GM21786 (cell line): ENCODE measurements around the gene ESRRB.

Experiments
- ATAC-seq: cut with Tn5 transposase; IDR thresholded peaks from one replicate; pipeline ENCODE4 v1.9.1; 2021; ENCODE audit not compliant: unreplicated experiment

ESRRB gene

GRCh38 chr14:76396714-76397187 lies 20.8 kb downstream of the ESRRB start:
- ATAC-seq, result no peak

GRCh38 chr14:76405627-76406026 lies 29.7 kb downstream of the ESRRB start:
- ATAC-seq, result no peak

GRCh38 chr14:76407449-76408150 lies 31.7 kb downstream of the ESRRB start:
- ATAC-seq, result no peak

DNA sequence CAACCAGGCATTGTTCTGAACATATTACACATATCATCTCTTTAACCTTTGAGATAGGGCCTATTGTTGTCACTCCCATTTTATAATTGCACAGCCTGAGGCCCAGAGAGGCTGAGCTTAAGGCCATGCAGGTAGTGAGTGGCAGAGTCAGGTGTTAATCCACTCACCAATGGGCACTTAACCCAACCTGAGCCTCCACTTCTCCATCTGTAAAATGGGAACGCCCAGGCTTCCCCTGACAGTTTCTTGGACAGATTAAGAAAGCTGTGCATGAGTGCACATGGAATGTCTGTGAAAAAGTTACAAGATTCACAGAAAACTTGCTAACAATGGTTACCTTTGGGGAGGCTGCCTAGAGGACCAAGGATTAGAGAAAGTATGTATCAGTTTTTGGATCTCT lies 32.9 kb downstream of the ESRRB start:
- ATAC-seq, result no peak

DNA sequence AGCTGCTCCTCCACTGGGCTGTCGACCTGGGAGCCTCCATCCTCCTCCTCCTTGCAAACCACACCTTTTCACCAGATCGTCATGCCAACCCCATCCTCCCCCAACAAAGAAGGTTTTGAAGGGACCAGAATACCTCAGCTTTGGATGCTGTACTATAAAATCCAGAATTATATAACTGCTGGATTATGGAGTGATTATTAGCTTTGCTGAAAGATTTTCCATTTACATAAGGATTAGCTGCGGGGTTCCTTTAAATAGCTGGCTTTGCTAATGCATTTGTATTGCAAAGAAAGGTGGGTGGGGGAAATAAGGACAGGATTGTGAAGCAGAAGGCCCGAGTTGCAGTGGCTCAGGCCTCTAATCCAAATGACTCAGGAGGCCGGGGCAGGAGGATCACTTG lies 36.6 kb downstream of the ESRRB start:
- ATAC-seq, result no peak

DNA sequence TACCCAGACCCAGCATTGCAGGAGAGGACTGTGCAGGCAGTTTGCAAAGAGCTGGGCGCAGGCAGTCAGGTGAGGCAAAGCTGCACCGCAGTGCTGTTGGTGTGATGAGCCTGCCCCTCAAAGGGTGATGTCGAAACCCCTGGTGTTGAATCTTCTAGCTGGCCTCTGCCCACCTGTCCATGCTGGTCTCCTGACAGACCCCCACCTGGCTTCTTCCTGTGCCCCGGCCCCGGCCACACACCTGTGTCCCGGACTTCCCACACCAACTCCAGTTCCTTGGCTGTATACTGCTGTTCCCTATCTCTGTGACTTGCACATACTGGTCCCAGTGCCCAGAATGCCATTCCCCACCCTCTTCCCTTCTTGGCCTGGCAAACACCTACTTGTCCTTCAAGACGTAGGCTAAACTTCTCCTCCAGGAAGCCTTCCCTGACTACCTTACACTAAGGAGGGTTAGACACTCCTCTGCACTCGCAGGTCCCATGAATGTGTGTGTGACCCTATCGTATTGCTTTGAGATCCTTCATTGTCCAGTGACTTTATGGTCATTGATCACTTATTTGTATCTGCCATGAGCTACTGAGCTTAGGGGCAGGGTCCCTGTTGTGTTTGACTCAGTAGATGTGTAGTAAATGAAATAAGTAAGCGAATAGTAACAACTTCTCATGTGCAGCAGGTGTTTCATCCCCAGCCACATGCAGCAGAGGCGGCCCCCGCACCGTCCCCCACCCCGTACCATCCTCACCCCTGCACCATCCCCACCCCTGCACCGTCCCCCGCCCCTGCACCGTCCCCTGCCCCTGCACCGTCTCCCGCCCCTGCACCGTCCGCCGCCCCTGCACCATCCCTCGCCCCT lies 37.4 kb downstream of the ESRRB start:
- no peak for ATAC-seq

DNA sequence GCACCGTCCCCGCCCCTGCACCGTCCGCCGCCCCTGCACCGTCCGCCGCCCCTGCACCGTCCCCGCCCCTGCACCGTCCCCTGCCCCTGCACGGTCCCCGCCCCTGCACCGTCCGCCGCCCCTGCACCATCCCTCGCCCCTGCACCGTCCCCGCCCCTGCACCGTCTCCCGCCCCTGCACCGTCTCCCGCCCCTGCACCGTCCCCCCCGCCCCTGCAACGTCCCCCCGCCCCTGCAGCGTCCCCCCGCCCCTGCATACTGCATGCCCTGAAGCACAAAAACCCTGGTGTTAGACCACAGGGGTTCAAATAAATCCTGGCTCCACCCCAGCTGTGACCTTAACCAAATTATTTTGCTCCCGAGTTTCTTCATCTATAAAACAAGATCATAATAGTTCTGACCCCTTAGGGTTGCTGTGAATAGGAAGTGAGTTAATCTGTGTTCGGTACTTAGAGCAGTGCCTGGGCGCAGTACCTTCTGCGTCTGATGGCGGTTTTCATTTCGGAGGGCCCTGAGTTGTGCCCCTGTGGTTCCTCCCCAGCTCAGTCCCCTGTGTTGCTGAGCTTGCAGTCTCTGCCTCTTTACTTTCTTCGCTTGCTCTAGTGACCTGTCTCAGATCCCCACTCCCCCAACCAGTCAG lies 38.1 kb downstream of the ESRRB start:
- no peak for ATAC-seq

- no peak for ATAC-seq
These were observed 43.5 kb downstream of the ESRRB start for GRCh38 chr14:76419399-76419798.

GRCh38 chr14:76420827-76421226 lies 44.9 kb downstream of the ESRRB start:
- ATAC-seq, result no peak

GRCh38 chr14:76421662-76422061 lies 45.7 kb downstream of the ESRRB start:
- no peak for ATAC-seq

DNA sequence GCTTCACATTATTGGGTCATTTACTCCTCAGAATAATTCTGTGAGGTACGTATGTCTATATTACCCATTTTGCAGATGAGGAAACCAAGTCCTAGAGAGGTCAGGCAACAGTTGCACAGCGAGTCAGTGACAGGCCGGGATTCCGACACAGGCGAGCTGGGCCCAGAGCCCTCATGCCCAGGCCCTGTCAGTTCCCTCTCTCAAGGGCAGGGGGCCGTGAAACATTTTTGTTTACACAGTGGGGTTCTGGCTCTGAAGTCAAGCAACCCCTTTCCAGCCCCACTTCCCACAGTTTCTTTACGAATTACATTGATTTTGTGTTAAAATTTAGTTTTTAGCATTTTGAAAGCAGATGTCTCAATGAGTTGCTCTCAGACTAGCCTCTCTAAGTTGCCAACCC lies 46.7 kb downstream of the ESRRB start:
- no peak for ATAC-seq

- no peak for ATAC-seq
These were observed 47.6 kb downstream of the ESRRB start for GRCh38 chr14:76423534-76423933.

- no peak for ATAC-seq
These were observed 48.4 kb downstream of the ESRRB start for GRCh38 chr14:76424359-76424758.

- ATAC-seq, result no peak
These were observed 50.3 kb downstream of the ESRRB start for GRCh38 chr14:76426161-76426696.

GRCh38 chr14:76428611-76429010 lies 52.7 kb downstream of the ESRRB start:
- ATAC-seq, result no peak

DNA sequence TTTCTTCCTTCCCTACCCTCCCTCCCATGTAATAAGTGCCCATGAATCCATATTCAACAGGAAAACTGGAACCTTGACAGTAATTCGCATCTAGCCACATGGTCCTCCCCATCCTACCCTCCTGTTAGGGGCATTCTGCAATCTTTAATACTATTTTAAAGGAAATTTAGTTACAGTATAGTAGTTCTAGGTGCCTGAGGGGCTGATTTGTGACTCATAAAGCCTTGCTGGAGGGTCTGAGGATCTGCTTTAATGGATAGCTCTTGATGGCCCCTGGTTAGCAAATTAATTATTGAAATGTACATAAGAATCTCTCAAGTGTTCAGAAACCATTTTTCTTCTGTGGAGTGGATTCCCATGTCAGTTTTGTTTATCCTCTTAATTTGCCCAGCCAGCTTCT lies 54.1 kb downstream of the ESRRB start:
- no peak for ATAC-seq

DNA sequence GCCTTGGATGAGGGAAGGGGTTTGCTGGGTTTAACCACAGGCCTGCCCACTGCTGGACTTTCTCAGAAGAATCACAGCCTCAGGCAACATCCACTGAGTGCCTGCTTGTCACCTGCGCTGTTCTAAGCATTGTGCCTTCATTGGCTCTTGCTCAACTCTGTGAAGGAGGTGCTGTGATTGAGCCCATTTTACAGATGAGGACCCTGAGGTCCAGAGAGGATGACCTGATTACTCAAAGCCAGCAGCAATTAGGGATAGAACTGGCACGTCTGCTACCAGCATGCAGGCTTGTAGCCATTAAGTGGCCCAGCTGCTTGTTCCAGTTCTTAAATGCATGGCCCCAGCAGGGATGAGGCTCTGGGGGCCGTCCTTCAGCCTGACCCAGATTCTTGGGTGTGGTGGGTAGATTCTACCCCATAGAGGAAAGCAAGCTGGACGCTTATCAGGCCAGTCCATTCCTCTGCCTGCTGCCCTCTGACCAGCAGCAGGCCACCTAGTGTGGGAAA lies 54.6 kb downstream of the ESRRB start:
- ATAC-seq, result no peak

GRCh38 chr14:76431538-76431937 lies 55.6 kb downstream of the ESRRB start:
- no peak for ATAC-seq

DNA sequence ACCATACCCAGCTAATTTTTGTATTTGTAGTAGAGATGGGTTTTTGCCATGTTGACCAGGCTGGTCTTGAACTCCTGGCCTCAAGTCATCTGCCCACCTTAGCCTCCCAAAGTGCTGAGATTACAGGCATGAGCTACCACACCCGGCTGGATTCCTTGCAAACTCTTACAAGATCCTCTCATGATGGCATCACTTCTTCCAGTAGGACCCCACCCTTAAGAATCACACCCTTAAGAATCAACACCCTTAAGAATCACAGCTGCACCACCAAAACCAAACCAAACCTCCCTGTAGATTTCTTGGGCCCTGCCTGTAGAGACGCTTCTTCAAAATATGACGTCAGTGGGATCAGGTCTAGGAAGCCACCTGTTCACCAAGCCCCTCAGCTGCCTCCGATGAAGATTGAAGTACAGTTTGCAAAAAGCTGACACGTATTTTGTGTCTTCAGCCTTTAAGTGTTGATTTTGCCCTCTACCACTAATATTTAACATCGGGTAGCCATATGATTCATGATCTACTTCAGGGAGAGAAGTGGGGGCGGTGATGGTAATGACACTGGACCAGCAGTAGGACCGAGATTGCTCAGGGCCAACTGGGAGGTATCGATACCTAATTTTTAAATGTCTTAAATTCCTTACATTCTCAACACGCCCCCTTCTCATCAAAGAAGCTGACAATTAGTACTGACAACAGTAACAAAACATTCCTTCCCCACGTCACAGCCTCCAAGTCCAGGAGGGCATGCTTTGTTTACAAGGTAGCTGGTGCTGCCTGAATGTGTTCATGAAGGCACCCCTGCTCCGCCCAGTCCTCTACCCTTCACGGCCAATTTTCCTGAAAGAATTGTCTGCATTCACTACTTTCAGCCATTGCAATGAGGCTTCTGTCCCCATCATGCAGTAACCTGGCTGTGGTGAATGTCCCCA lies 57.2 kb downstream of the ESRRB start:
- no peak for ATAC-seq

DNA sequence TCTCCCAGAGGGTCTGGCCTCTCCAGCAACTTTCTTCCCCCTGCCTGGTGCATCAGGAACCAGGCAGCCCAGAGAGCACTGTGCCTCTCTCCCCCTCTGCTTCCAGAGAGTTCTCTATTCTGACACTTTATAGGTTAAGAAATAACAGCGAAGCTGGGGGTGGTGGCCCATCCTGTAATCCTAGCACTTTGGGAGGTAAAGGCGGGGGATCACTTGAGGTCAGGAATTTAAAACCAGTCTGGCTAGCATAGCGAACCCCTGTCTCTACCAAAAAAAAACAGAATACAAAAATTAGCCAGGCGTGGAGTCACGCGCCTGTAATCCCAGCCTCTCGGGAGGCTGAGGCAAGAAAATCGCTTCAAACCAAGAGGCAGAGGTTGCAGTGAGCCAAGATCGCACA lies 58.3 kb downstream of the ESRRB start:
- no peak for ATAC-seq
